Measurements from ENCODE around the gene D2HGDH.

DNA sequence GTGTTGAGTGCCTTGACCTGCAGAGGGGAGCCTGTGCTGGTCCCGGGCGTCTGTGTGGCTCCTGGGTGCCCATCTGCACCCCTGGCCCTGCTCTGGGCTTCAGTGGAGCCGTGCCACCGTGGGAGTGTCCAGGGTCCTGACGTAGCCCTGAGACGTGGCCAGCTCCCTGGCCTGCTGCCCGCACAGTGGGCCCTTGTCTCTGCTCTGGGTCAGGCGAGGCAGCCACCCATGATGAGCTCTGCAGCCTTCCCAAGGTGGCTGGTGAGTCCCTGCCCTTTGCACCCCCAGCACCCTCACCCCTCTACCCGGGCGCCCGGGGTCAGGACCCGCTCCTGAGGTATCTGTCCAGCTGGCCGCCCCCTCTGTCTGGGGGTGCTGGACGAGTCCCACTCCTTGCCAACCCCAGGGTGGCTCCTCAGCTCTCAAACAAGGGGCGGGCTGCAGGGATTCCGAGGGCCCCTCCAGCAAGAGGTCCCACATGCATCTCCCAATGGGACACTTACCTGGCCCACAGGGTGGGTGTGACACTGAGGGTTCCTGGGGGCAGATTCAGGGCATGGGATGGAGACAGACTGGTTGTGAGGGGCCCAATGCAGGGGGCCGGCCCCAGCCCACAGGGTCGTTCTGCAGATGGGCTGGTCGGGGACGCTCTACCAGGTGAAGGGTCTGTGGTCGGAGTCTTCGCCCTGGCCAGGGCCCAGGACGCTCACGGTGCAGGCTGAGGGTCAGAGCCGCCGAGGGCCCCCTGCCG lies 76.9 kb downstream of the D2HGDH start:
- TF ChIP-seq EZH2 (IDR thresholded peaks at IDR 0.05): no peak
- no peak for TF ChIP-seq POLR2AphosphoS5 (IDR thresholded peaks at IDR 0.05; ENCODE audit: borderline replicate concordance, low read depth, low read length)
- TF ChIP-seq FOXP2 (optimal IDR thresholded peaks at IDR 0.05; ENCODE audit: control extremely low read depth, extremely low read length, insufficient read depth): no peak
